HS-5 (cell line): ENCODE measurements around the gene NMT1.

ENCODE experiments used
- DNase-seq: peaks from one replicate; pipeline ENCODE4 v3.0.0-alpha.2; 2012; ENCODE audit warnings: low read depth

Gene NMT1

GRCh38 chr17:45150911-45151809 is 90.0 kb downstream of the NMT1 start:
- DNase-seq, result no peak

- DNase-seq, result no peak
These were observed 93.9 kb downstream of the NMT1 start for GRCh38 chr17:45155029-45155428.

GRCh38 chr17:45155483-45155882 is 94.4 kb downstream of the NMT1 start:
- no peak for DNase-seq

DNA sequence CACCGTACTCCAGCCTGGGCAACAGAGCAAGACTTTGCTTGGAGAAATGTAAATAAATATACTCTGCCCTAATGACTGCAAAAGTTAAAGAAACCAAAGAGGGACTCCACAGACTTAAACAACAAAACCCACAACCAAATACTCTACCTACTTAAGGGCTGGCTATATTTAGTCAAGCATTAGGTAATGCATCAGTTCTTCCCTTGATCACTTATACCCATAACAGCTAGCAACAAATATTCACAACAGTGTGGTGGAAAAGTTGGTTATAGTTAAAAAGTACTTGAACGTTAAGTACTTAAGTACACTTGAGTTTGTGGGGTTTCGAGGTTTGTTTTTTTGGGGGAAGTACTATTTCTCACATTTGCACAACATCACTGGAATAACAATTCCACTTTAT is 95.1 kb downstream of the NMT1 start:
- DNase-seq, result no peak
